Activated T-helper 1 cell treated with Interleukin-2 at 50 U/mL for 16 hours (primary cell): Measurements from ENCODE around the gene SMC6.

Source experiments
- DNase-seq: peaks from one replicate; pipeline ENCODE4 v3.0.0-alpha.2; 2020; ENCODE audit warnings: low read depth

Gene SMC6

GRCh38 chr2:17615147-17615546, 138.5 kb downstream of the SMC6 start:
- DNase-seq: no peak

- no peak for DNase-seq
Measured at GRCh38 chr2:17614174-17614930, 139.3 kb downstream of the SMC6 start.
